Type B pancreatic cell (in vitro differentiated cells): Measurements from ENCODE around the gene ADCY5. TPM values are rescaled to one million over a fixed set of nuclear protein-coding genes. Genes with fewer than 3 reads are reported as not detected.
A peak's percentile ranks its signal among the peaks of the same experiment; 100 is the strongest.

Experiments used
- DNase-seq: peaks from one replicate; pipeline ENCODE4 v3.0.0; 2021; ENCODE audit warnings: mixed read lengths; ENCODE audit not compliant: unreplicated experiment; ENCODE audit errors: extremely low spot score
- H3K27ac Mint-ChIP-seq: 2 replicates; pipeline ENCODE4 v1.8.0; 2021; ENCODE audit warnings: mild to moderate bottlenecking, mixed read lengths
- H3K27me3 Mint-ChIP-seq: 2 replicates; pipeline ENCODE4 v1.8.0; 2021; ENCODE audit warnings: mixed read lengths
- H3K36me3 Mint-ChIP-seq: 2 replicates; pipeline ENCODE4 v1.8.0; 2021; ENCODE audit warnings: mixed read lengths
- H3K4me1 Mint-ChIP-seq: one replicate; pipeline ENCODE4 v1.8.0; 2021; ENCODE audit warnings: mixed read lengths; ENCODE audit not compliant: unreplicated experiment
- H3K4me3 Mint-ChIP-seq: 2 replicates; pipeline ENCODE4 v1.8.0; 2021; ENCODE audit warnings: mild to moderate bottlenecking, mixed read lengths
- H3K9me3 Mint-ChIP-seq: 2 replicates; pipeline ENCODE4 v1.8.0; 2021; ENCODE audit warnings: mixed read lengths
- CTCF ChIP-seq: fragments of 200-600 bp; sonication (generic); conservative IDR thresholded peaks from 2 replicates; pipeline ENCODE4 v1.5.0; 2021; ENCODE audit warnings: antibody characterized with exemption, mild to moderate bottlenecking
- total RNA-seq: library from RNA; stranded (reverse); gene quantifications from 2 replicates; pipeline ENCODE4 v1.2.1, GENCODE V29; 2021; ENCODE audit warnings: low replicate concordance

ADCY5 gene
- total RNA-seq, 1 donor from 2014 or later: 9.1 TPM

- TF ChIP-seq CTCF: no peak
- Mint-ChIP-seq H3K27me3 (no peaks in the 10 kb centered on the region), H3K4me1 (no peaks in the 10 kb centered on the region), H3K9me3 (peaks cover 5% of the 10 kb centered on the region), H3K36me3 (peaks cover 18% of the 10 kb centered on the region), H3K27ac (no peak overlapping the region), H3K4me3 (no peak overlapping the region)
- no peak for DNase-seq
Observed at GRCh38 chr3:123270818-123271217, 178.1 kb downstream of the ADCY5 start.

DNA sequence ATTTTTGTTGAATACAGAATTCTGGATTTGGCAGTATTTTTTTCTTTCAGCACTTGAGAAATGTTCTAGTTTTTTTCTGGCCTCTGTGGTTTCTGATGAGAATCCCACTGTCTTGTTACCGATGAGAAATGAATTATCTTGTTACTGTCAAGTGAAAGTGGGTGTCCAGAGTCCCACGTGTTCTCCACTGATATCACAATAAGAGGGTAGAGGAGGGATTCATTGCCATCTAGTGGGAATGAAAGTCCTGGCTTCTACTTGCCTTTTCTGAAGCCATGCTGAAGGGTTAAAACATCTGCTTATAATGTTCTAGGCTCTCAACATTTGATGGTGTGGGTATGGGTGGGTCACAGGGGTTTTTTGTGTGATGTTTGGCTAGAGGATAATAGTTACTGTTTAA lies 181.1 kb downstream of the ADCY5 start:
- no peak for DNase-seq
- peaks cover 22% of the 10 kb centered on the region for H3K36me3 Mint-ChIP-seq
- H3K27me3 Mint-ChIP-seq: no peaks in the 10 kb centered on the region
- H3K9me3 Mint-ChIP-seq: peaks cover 5% of the 10 kb centered on the region
- no peak overlapping the region for H3K27ac Mint-ChIP-seq
- no peak overlapping the region for H3K4me3 Mint-ChIP-seq
- H3K4me1 Mint-ChIP-seq: no peaks in the 10 kb centered on the region
- no peak for TF ChIP-seq CTCF

DNA sequence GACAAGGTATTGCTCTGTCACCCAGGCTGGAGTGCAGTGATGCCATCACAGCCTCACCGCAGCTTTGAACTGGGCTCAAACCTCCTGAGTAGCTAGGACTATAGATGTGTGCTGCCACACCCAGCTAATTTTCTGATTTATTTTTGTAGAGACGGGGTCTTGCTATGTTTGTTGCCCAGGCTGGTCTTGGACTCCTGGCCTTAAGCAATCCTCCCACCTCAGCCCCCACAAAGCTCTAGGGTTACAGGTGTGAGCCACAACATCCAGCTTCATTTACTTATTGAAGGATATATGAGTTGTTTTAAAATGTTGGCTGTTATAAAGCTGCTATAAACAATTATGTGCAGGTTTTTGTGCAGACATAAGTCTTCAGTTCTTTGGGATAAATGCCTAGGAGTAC lies 184.9 kb downstream of the ADCY5 start:
- Mint-ChIP-seq H3K4me1 (peaks cover 2% of the 10 kb centered on the region), H3K27me3 (no peaks in the 10 kb centered on the region), H3K36me3 (peaks cover 24% of the 10 kb centered on the region), H3K9me3 (peaks cover 5% of the 10 kb centered on the region), H3K4me3 (no peak overlapping the region), H3K27ac (no peak overlapping the region)
- no peak for DNase-seq
- TF ChIP-seq CTCF: no peak

- DNase-seq: no peak
- Mint-ChIP-seq H3K9me3 (peaks cover 5% of the 10 kb centered on the region), H3K27me3 (no peaks in the 10 kb centered on the region)
Observed at GRCh38 chr3:123262868-123263267, 186.0 kb downstream of the ADCY5 start.

DNA sequence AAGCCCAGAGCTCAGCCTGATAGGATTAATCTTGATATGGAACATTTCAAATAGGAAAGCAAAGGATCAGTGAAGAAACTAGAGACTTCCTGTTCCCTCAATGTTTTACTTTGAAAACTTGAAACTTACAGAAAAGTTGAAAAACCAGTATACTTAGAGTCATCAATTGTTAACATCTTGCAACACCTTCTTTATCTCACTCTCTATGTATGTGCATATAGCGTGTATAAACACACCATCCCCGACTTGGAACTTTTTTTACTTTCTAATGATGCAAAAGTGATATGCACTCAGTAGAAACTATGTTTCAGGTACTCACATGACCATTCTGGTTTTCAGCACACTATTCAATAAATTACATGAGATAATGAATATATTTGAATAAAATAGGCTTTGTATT lies 186.7 kb downstream of the ADCY5 start:
- no peak for TF ChIP-seq CTCF
- Mint-ChIP-seq H3K27ac (peak overlapping the region; percentile 95), H3K36me3 (peaks cover 24% of the 10 kb centered on the region), H3K27me3 (no peaks in the 10 kb centered on the region), H3K4me3 (no peak overlapping the region), H3K4me1 (peaks cover 6% of the 10 kb centered on the region), H3K9me3 (peaks cover 5% of the 10 kb centered on the region)
- no peak for DNase-seq

More at GRCh38 chr3:123262868-123263267, 186.0 kb downstream of the ADCY5 start:
- Mint-ChIP-seq H3K36me3 (peaks cover 24% of the 10 kb centered on the region), H3K4me3 (no peak overlapping the region), H3K4me1 (peaks cover 6% of the 10 kb centered on the region), H3K27ac (no peak overlapping the region)
- no peak for TF ChIP-seq CTCF

DNA sequence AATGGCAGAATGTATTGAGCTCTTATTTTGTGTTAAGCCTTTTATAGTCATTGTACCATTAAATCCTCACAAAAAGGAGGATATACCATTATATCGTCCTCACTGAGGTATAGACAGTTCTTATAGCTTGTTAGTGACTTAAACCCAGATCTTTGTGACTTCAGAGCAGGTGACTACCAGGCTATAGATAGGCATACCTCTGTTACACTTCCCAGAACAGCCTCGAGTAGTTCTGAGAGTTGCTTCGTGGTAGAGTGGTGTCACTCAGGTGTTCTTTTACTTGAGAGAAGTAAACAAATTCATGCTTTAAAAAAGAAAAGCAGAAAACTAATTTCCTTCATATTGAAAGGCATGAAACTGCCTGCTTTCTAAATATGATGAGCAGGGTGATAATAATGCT lies 187.2 kb downstream of the ADCY5 start:
- Mint-ChIP-seq H3K27me3 (no peaks in the 10 kb centered on the region), H3K4me3 (no peak overlapping the region), H3K9me3 (peaks cover 3% of the 10 kb centered on the region)

More for the DNA sequence above, 187.2 kb downstream of the ADCY5 start:
- Mint-ChIP-seq H3K4me1 (peaks cover 6% of the 10 kb centered on the region), H3K27ac (peak overlapping the region; percentile 95), H3K36me3 (peaks cover 21% of the 10 kb centered on the region)
- no peak for DNase-seq
- TF ChIP-seq CTCF: no peak
